ENCODE results near the gene SLC22A23. TPM values are rescaled to one million over a fixed set of nuclear protein-coding genes. Genes with fewer than 3 reads are reported as not detected.

The SLC22A23 gene
- total and polyA plus RNA-seq, 4 donors: 4.9 to 45.4 (median 19.7) TPM

- no peaks in the 10 kb centered on the region for H3K36me3 ChIP-seq (ENCODE audit: control insufficient read depth in 4 of 4, insufficient read depth in 3 of 4, low read depth in 1 of 4, low read length in 3 of 4)
- 49% methylated on average over 15 of the region's 15 CpGs for WGBS
- DNase-seq (ENCODE audit: low spot score): no peak
- H3K27ac ChIP-seq (ENCODE audit: low read depth in 1 of 2, low read length in 2 of 2): peak overlapping the region; percentile 61 to 65
- no peak overlapping the region for H3K4me3 ChIP-seq (ENCODE audit: low read depth in 1 of 3, low read length in 3 of 3)
- no peak overlapping the region for H3K9ac ChIP-seq (ENCODE audit: low read depth in 1 of 2, low read length in 2 of 2)
- H3K27me3 ChIP-seq (ENCODE audit: control insufficient read depth in 4 of 4, insufficient read depth in 4 of 4, low read length in 3 of 4): no peaks in the 10 kb centered on the region
- TF ChIP-seq REST (IDR thresholded peaks at IDR 0.05) (peak; percentile 44), JUND (IDR thresholded peaks at IDR 0.05) (peak; percentile 75 to 92), EGR1 (IDR thresholded peaks at IDR 0.05; ENCODE audit: low read depth in 2 of 2) (no peak), ZBTB33 (IDR thresholded peaks at IDR 0.05) (peak; percentile 11), FOXA1 (IDR thresholded peaks at IDR 0.05) (no peak), ATF3 (IDR thresholded peaks at IDR 0.05) (peak; percentile 73), RAD21 (IDR thresholded peaks at IDR 0.05) (peak; percentile 48 to 64), FOXA2 (IDR thresholded peaks at IDR 0.05) (no peak), RXRA (IDR thresholded peaks at IDR 0.05) (peak in 1 of 2 donors; percentile 71), MAX (IDR thresholded peaks at IDR 0.05) (peak; percentile 65), SP1 (IDR thresholded peaks at IDR 0.05) (peak; percentile 30), NR2F2 (IDR thresholded peaks at IDR 0.05) (no peak), CTCF (IDR thresholded peaks at IDR 0.05; ENCODE audit: low read depth, low read length, missing input control) (no peak), HNF4G (IDR thresholded peaks at IDR 0.05) (no peak), TAF1 (conservative IDR thresholded peaks at IDR 0.05) (no peak), GABPA (IDR thresholded peaks at IDR 0.05 in 1 of 2, conservative IDR thresholded peaks at IDR 0.05 in 1 of 2) (no peak), YY1 (IDR thresholded peaks at IDR 0.05) (peak; percentile 43), HNF4A (conservative IDR thresholded peaks at IDR 0.05) (peak; percentile 34 to 70)
- H3K9me3 ChIP-seq (ENCODE audit: control insufficient read depth in 4 of 4, low read length in 3 of 4): no peaks in the 10 kb centered on the region
- H3K4me1 ChIP-seq (ENCODE audit: control insufficient read depth in 4 of 4, insufficient read depth in 4 of 4, low read length in 3 of 4): peaks cover 3 to 47% (median 28%) of the 10 kb centered on the region in 4 donors
Measured at GRCh38 chr6:3389390-3390167, 67.3 kb downstream of the SLC22A23 start.
